Stimulated activated CD4-positive, alpha-beta T cell treated with anti-CD3 and anti-CD28 coated beads, Interleukin-1b, Interleukin-23, amount 100 ng/mL, for 4 hours (primary cell): ENCODE measurements around the gene MAP1LC3A.

Experiments
- DNase-seq, 2 donors: peaks; one replicate each; pipeline ENCODE4 v3.0.0-alpha.2; 2020; ENCODE audit warnings: low read depth in 2 of 2

Gene MAP1LC3A

DNA sequence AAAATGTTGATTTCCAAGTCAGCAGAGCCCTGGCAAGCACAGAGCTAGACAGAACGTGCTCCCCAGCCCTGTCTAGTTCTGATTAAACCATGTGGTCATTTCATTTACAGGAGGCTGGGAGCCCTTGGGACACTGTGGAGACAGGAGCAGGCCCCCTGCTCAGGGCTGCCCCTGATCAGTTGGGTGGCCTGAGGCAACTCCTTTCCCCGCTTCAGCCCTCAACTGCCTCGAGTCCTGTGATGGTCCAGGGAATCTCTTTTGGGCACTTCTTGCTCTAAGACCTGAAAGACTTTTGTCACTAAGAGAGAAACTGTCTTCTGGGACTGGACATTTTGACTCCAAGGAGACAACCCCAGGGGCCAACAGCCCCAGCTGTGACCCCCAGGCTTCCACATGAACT lies 28.8 kb upstream of the MAP1LC3A start:
- no peak for DNase-seq

DNA sequence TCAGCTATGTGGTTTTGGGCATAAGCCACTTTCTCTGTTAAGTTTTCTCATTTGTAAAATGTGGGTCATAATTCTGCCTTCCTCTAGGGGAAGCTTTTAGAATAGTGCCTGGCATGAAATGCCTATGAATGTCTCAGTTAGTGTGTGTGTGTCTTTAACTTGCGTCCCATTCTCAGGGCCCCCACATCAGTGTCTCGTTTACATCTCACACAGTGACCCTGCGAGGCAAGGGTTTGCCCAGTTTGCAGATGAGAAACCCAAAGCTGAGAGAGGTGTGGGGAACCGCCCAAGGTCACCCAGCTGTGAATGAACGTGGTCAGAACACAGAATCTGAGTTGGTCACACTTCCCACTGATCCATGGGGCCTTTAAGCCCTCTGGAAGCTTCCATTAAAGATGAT lies 28.2 kb upstream of the MAP1LC3A start:
- no peak for DNase-seq

DNA sequence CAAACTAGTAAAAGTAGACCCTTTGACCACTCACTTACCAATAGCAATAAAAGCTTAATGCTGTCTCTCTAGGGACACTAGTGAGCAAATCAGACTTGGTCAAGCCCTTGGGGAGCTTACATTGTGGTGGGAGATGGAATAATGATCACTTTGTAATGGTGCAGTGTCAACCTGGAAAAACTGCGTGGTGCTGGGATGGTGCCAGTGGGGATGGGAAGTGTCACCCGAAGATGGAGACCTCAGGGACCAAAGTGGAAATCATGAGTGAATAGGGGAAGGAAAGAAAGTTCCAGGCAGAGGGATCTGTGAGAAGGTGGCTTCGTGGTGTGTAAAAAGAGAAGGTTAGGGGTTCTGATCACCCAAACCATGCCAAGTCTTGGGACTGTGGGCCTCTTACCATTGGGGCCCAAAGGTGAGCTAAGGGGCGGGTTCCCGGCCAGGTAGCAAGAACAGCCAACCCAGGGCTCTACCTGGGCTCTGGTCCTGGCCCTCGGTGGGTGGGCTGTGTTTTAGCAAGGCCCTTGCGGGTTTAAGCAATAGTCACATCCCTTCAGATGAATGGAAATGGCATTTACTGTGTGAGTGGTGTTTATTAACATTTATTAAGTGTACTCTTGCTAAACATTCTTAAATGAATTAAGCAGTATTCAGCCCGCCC lies 26.8 kb upstream of the MAP1LC3A start:
- DNase-seq, result no peak

DNA sequence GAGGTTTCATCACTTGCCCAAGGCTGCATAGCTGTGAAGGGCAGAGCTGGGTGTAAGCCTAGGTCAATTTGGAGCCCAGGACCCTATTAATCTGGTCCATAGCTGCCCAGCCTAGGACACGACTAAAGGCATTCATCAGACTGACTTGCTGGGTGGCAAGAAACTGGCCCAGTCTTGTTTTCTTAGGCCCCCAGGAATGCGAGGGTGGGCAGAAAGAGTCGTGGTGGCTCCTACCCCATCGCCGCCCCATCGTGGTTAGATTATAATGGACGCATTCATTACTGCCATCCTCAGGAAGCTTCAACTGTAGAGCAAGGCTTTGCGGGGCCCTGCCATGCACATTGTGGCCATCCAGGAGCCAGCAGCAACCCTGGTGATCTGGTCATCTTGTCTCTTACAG lies 26.2 kb upstream of the MAP1LC3A start:
- no peak for DNase-seq

DNA sequence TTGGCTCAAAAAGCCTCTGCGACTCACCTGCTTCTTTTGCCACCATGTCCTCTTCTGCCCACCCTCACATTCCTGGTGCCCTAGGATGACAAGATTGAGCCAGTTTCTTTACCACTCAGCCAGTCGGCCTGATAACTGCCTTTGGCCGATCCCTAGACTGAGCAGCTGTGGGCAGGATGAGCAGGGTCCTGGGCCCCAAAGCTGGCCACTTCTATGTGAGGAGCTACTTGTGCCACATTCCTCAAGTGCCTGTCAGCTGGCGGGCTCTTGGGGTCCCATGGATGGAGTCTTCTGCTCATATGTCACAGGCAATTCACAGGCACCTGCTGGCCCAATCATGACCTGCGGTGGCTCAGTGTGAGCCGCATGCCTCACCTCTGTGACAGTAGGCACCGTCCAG lies 25.8 kb upstream of the MAP1LC3A start:
- no peak for DNase-seq

DNA sequence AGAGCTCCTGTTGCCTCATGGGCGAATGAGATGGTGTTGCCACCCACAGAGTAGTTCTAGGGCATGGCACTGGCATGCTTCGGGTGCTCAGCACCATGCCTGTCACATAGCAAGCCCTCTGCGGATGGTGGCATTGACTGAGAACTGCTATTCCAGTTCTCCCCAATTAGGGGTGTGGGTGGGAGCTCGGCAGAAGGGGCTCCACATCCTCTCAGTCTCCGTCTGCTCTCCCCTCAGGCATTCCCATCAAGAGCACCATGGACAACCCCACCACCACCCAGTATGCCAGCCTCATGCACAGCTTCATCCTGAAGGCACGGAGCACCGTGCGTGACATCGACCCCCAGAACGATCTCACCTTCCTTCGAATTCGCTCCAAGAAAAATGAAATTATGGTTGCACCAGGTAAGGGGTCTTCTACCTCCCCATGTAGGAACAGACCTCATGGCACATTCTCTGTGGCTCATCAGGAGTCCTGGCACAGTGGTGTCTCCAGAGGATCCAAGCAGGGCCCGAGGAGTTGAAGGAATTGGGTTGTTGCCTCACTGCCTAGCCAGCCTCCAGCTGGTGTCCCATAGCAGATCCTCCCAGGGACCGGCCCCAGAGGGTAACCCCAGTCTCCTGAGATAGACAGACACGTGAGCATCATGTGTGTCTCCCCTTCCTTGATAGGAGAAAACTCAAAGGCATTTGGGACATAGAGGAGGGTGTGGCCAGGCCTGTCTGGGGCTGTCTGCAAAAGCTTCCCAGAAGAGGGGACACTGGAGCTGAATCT lies 23.9 kb upstream of the MAP1LC3A start:
- DNase-seq, result no peak

DNA sequence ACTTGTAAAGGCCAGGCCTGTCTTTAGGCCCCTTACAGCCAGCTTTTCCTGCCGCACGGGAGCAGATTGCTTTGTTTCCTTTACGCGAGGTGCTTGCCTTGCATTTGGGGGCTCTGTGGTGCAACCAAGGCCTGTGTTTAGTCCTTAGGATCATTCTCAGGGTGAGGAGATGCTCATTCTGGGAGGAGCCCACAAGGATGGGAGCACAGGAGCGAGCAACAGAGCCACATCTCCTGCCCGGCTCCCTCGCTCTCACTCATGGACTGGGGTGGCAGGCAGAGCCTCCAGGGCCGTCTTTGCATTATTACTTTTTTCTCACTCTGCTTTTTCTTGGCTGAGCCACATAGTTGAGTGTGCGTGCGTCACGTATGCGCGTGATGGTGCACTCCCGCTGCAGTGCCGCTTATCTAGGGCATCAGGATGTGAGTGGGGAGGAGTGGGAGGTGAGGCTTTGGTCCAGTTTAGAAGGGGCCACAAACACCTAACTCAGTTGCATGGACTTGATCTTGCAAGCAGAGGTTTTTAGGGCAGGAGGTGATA lies 23.1 kb upstream of the MAP1LC3A start:
- no peak for DNase-seq

DNA sequence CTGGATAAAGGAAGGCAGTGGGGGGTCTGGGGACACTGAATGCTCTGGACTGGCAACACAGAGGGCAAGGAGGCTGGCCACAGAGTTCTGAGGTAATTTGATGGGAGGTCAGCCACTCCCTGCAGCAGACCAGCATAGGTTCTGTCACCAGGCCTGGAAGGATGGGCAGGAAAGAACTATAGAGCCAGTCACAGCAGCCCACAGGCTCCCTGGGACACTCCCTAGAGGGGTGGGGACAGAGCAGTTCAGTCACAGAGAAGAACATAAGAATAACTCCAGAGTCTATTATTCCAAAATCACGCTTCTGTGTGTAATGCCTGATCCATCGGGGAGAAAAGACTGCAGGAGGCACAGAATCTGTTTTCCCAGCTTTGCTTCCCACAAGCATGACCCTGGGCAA lies 22.7 kb upstream of the MAP1LC3A start:
- DNase-seq, result no peak

DNA sequence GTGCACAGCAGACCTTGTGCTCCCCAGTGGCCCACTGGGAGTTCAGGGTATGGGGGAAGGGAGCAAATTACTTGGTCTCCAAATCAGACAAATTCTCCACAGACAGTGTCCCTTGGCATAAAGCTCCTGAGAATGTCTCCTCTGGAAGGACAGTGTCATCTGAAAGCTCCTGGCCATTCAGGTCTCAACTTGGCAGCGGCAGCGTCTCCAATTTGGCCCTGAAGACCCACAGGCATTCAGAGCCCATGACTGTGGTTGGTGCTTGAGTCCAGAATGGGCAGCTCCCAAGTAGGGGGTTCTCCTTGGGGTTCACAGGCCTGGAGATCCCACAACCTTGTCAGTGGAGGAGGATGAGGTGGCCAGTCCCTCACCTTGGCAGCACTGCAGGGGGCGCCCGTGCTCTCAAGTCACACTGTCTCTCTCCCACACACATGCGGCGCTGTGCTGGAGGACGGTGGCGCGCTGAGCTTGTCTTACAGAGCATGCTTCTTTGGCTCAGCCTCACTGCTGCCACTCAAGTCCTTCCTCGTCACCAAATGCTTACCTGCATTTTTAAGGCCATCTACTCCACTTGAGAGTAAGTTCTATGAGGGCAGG lies 21.6 kb upstream of the MAP1LC3A start:
- DNase-seq, result peak; percentile 30 to 42

DNA sequence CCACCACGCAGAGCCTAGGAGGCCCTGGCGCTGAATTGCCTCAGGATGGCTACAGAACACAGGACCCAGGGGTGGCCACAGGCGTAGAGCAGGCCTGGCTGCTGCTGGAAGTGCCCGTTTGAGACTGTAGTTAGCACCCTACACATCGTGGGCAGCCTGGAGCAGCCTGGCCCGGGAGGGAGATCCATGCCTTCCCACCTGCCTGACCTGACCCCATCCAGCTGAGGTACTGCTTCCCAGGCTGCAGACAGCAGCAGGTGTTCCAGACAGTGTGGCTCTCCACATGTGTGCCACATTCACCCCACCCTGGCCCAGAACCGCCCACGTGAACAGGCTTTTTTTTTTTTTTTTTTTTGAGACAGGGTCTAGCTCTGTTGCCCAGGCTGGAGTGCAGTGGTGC lies 20.9 kb upstream of the MAP1LC3A start:
- DNase-seq, result no peak

DNA sequence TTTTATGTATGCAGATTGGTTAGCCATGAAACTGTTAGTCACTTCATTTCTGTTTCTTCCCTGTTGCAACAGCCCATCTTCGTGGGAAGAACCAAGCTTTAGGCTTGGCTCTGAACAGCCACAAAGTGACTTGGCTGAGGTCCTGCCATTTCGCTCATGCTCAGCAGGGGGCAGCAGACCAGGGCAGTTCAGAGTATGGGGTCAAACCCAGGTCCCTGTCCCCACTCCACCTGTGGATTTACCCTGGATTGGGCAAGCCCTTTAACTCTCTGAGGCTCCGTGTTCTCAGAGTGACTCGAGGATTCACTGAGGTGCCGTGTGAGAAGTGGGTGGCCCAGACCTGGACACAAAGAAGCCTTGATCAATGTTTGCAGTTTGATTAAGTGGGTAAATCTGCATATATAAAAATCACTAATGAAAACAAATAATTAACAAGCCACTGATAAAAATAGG lies 19.8 kb upstream of the MAP1LC3A start:
- DNase-seq, result peak; percentile 38 to 45

DNA sequence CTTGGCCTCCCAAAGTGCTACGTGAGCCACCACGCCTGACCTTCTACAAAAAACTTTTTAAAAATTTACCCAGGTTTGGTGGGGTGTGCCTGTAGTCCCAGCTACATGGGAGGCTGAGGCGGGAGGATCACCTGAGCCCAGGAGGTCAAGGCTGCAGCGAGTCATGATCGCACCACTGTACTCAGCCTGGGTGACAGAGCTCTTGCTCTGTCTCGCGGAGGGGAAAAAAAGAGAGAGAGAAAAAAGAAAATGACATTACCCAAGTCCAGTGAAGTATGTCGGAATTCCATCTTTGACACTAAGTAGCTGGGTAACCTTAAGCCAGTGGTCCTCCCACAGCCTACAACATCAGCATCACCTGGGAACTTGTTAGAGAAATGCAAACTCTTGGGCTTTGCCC lies 18.8 kb upstream of the MAP1LC3A start:
- DNase-seq, result no peak

DNA sequence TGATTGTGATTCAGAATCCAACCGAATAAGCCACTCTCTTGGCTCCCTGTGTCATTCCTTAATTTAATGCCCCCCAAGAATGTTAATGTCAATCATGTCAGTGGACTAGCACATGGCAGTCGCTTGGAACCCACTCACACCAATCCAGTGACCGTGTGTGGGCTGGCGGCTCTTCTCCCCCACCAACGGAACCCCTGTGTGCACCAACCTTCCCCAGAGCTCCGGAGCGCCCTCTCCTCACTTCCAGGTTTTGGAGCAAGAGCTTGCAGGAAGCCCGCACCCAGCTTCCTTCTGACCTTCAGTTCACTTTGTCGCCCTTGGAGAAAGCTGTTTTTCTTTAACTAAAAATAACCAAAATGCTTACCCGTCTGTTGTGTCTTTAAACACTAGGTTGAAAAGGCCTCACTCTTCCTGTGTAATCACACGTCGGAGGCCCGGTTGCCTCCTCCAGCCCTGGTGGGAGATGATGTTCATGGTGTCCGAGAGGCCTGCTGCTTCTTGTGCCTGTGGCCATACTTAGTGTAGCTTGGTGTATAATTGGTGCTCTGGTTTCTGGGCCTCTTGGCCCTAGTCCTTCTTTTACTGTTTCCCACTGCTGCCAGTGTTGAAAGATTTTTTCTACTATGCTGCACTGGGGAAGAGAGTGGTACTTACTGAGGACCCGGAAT lies 17.8 kb upstream of the MAP1LC3A start:
- no peak for DNase-seq

DNA sequence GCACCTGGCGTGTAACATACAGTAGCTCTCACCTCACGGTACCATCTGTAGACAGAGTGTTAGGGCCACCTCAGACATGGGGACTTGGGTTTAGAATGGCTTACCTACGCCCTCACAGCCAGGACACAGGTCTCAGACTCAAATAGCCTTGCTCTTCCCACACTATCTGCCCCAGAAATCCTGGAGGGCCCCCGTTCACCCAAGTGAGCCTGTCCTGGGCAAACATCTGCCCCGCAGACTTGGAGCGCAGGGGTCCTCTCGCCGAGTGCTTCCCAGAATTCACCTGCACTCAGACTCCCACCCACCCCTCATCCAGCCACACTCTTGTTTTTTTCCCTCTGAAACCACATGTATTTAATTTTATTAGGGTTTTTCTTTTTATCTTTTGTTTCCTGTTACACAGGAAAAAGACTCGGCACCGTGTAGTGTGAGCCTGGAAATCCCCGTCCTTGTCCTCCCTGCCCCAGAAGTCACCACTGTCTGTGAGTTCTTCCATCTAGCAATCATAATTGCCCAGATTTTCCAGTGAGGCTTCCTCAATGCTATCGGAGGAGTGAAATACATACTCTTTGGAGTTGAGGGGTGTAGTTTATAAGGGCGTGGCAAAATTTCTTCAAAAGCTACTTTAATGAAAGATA lies 17.1 kb upstream of the MAP1LC3A start:
- no peak for DNase-seq

DNA sequence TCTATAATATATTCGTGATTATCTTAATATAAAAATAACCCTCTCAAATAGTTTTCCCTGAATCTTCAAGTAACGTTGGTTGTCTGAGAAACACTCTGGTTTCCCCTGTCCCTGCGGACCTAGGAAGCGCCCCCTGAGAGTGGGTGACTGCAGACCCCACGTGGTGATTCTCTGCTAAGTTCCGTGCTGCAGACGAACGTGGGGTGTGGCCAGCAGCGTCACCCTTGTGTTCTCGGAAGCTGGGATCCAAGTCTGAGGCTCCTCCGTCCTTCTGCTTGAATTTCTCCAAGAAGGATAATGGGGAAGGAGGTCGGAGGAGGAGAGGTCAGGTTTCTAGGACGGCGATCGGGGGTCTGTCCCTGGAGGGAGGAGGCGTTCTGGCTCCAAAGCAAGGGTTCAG lies 16.6 kb upstream of the MAP1LC3A start:
- no peak for DNase-seq

DNA sequence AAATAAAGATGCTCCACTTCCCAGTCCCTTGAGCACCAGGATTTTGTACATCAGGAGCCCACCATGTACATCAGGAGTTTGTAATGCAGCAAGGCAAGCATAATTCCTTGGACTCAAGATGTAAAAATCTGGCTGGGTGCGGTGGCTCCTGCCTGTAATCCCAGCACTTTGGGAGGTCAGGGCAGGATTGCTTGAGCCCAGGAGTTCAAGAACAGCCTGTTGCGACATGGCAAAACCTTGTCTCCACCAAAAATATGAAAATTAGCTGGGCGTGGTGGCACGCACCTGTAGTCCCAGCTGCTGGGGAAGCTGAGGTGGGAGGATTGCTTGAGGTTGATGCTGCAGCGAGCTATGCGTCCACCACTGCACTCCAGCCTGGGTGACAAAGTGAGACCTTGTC lies 16.1 kb upstream of the MAP1LC3A start:
- no peak for DNase-seq

DNA sequence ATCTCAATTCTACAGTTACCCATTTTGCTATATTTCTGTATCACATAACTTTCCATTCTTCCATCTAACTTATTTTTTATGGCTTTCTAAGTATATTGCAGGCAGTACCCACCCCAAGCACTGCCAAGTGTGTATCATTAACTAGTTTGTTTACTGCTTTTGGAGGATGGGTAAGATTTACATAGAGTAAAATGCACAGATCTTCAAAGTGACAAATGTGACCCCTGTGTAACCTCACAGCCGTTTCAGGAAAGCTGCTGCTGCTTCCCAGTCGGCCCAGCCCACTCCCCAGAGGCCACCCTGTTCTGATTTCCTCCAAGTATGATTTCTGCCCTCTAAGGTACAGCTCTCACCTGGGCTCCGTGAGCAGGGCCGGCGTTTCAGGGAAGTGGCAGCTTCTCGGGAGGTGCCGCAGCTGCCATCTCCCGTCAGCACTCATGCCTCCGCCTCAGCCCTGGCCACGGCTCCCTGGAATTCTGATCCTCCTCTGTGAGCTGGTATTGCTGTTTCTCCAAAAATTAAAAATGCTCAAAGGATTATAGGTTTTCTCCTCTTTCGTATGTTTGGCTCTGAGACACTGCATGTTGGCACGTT lies 15.0 kb upstream of the MAP1LC3A start:
- DNase-seq, result no peak

DNA sequence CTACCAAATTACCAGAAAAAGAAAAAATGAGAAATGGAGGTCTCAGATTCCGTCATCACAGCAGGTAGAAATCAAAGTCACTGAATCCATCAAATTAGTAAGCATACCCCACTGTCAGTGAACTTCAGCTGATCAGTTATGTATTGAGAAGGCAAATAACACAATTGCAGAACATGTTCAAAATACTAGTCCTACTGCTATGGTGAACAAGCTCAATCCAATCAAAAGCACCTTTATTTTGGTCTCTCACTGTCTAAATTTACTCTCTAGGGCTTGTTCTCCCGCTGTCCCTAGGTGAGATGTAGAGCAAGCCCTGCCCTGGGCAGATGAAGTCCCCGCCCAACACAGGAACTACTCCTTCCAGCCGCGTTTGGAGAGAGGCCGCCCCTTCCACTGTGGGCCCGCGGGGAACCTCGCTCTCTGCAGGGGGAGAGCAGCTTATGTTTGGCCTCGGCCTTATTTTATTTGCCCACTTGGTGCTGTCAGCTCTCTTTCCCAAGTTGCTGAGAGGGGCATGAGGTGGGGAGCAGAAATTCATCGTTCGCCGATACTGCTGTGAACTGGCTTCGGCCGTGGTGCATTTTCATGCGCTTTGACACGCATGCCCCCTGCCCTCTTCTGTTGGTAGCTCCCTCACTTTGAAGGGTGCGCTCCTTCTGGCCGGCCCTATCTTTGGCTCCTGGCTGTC lies 14.3 kb upstream of the MAP1LC3A start:
- DNase-seq, result no peak

DNA sequence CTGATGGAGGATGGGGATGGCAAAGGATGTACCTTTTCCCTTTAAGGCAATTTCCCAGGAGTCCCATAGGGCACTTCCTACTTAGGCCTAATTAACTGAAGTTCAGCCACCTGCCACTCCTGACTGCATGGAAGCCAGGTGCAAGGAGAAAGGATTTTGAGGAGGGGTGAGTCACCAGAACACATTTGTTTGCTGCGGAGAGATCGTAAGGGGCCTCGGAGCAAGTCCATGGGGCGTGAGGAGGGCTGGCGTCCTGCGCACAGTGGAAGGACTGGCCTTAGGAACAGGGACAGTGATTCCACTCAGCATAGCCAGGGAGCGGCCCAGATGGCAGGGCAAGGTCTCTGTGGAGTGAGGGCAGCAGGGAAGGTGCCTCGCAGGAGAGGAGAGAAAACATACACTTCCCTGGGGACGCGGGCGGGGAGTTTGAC lies 11.8 kb upstream of the MAP1LC3A start:
- no peak for DNase-seq

DNA sequence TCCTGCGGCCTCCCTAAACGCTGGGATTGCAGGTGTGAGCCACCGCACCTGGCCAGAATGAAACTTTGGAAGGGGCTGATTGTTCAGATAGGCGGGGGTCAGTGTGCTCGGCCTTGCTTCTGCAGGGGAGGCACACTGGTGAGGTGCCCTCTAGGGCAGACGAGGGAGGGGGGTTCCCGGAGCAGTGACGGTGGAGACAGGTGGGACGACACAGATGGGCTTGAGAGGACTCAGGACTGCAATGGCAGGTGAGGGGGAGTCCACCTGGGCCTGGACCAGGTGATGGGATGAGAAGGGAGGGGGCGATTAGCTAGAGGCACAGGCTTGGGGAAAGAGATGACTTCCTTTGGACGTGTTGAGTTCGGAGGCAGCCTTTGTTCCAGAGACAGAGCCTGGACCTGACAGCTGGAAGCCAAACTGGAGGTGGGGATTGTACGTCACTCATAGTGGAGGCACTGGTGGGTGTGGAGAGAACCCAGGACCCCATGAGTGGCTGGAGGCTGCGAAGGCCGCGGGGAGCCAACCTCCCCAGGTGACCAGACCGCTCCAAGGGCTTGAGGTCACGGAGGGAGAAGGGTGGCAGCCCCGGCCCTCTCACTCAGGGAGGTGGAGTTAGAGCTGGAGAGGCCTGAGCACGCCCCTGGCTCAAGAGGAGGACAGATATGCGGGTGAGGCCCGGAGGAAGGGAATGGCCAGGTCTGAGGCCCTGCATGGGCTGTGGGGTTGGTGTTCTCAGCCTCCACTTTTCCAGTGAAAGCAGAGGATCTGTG lies 10.5 kb upstream of the MAP1LC3A start:
- no peak for DNase-seq
